Mucosa of descending colon (tissue), 3 donors: ENCODE results near the gene CARD11. TPM values are rescaled to one million over a fixed set of nuclear protein-coding genes. Genes with fewer than 3 reads are reported as not detected.

Experiments used
- ATAC-seq: fragments of 200-7000 bp; cut with Tn5 transposase; one replicate; pipeline ENCODE4 v1.9.1; 2020; ENCODE audit warnings: mild to moderate bottlenecking, moderate library complexity
- DNase-seq, 3 donors: peaks; one replicate each; pipeline ENCODE4 v3.0.0-alpha.2; 2020
- H3K36me3 ChIP-seq: fragments of 200-600 bp; one replicate; pipeline ENCODE4 v1.8.0; 2021; ENCODE audit warnings: low read depth, mild to moderate bottlenecking
- H3K4me1 ChIP-seq: fragments of 200-600 bp; one replicate; pipeline ENCODE4 v1.8.0; 2021; ENCODE audit warnings: low read depth, mild to moderate bottlenecking
- H3K4me3 ChIP-seq: fragments of 200-600 bp; one replicate; pipeline ENCODE4 v1.8.0; 2021; ENCODE audit warnings: mild to moderate bottlenecking
- H3K9me3 ChIP-seq: fragments of 200-600 bp; one replicate; pipeline ENCODE4 v1.8.0; 2021; ENCODE audit warnings: mild to moderate bottlenecking
- CTCF ChIP-seq: fragments of 200-600 bp; IDR thresholded peaks from one replicate; pipeline ENCODE4 v1.8.0; 2022; ENCODE audit warnings: antibody characterized with exemption, mild to moderate bottlenecking
- intact Hi-C, 2 donors: fragments of 100-400 bp; cut with DNase I in 1 of 2; cut with micrococcal nuclease in 1 of 2; formaldehyde crosslinking; loops; one replicate each; pipeline versions ENCODE4 v1.11.0 to v1.11.1; 2022; cut with DNase I, micrococcal nuclease
- total RNA-seq, 3 donors: library from RNA; stranded (reverse); fragmentation: NEBNext Ultra II Directional in 2 of 3; extraction: Animal tissue kit (Norgen Biotek cat#: 25700) in 2 of 3; gene quantifications; one replicate each; pipeline versions ENCODE4 v1.2.1 to v1.2.4, GENCODE V29; 2021 to 2023
- donor health status: DM: no; HTN: no; CAD: no; lungs with moderate emphysema.
- donor health status: DM: no; HTN: no; CAD: no.
- donor health status: DM: no; HTN: yes; CAD: no.

Gene CARD11
- total RNA-seq, 3 donors from 2014 or later = 1.6 to 3.2 (median 3.2) TPM

- intact Hi-C loops = no loop called here
- Histone ChIP-seq H3K36me3 (no peaks in the 10 kb centered on the region), H3K4me1 (no peaks in the 10 kb centered on the region), H3K9me3 (no peaks in the 10 kb centered on the region), H3K4me3 (no peak overlapping the region)
- ATAC-seq (no peak), DNase-seq (no peak)
- TF ChIP-seq CTCF = no peak
Measured at GRCh38 chr7:2892549-2892948, 151.1 kb downstream of the CARD11 start.

GRCh38 chr7:2887816-2888215 lies 155.9 kb downstream of the CARD11 start:
- DNase-seq = no peak
- no peaks in the 10 kb centered on the region for H3K9me3 ChIP-seq
- no peaks in the 10 kb centered on the region for H3K36me3 ChIP-seq
- H3K4me1 ChIP-seq = peaks cover 11% of the 10 kb centered on the region
- intact Hi-C loops = no loop called here
- TF ChIP-seq CTCF = no peak
- H3K4me3 ChIP-seq = no peak overlapping the region
- no peak for ATAC-seq

GRCh38 chr7:2886900-2887299 lies 156.8 kb downstream of the CARD11 start:
- Histone ChIP-seq H3K4me3 (no peak overlapping the region), H3K9me3 (no peaks in the 10 kb centered on the region), H3K36me3 (no peaks in the 10 kb centered on the region), H3K4me1 (peaks cover 11% of the 10 kb centered on the region)
- intact Hi-C loops = no loop called here
- peak; percentile 26 for TF ChIP-seq CTCF
- DNase-seq (peak in 2 of 3 donors; percentile 46 to 81), ATAC-seq (peak; percentile 87)

- Histone ChIP-seq H3K4me1 (peaks cover 11% of the 10 kb centered on the region), H3K4me3 (no peak overlapping the region), H3K36me3 (no peaks in the 10 kb centered on the region), H3K9me3 (no peaks in the 10 kb centered on the region)
- no peak for TF ChIP-seq CTCF
- DNase-seq (no peak), ATAC-seq (no peak)
- intact Hi-C loops = no loop called here
Measured at GRCh38 chr7:2886391-2886790, 157.3 kb downstream of the CARD11 start.

- H3K36me3 ChIP-seq = no peaks in the 10 kb centered on the region
- ATAC-seq = peak; percentile 59
- intact Hi-C loops = no loop called here
- no peak for TF ChIP-seq CTCF
- DNase-seq = no peak
- no peak overlapping the region for H3K4me3 ChIP-seq
- no peaks in the 10 kb centered on the region for H3K9me3 ChIP-seq
- H3K4me1 ChIP-seq = peaks cover 11% of the 10 kb centered on the region
Measured at GRCh38 chr7:2884161-2884560, 159.5 kb downstream of the CARD11 start.

- intact Hi-C loops = no loop called here
- no peaks in the 10 kb centered on the region for H3K9me3 ChIP-seq
Measured at GRCh38 chr7:2883101-2883500, 160.6 kb downstream of the CARD11 start.

More at GRCh38 chr7:2883101-2883500, 160.6 kb downstream of the CARD11 start:
- Histone ChIP-seq H3K4me3 (no peak overlapping the region), H3K36me3 (no peaks in the 10 kb centered on the region), H3K4me1 (peaks cover 11% of the 10 kb centered on the region)
- no peak for ATAC-seq
- no peak for TF ChIP-seq CTCF
- no peak for DNase-seq
